NCI-H460 (cell line): ENCODE measurements around the gene LINS1. TPM values are rescaled to one million over a fixed set of nuclear protein-coding genes. Genes with fewer than 3 reads are reported as not detected.
A peak's percentile ranks its signal among the peaks of the same experiment; 100 is the strongest.

Experiments used
- DNase-seq: peaks from one replicate; pipeline ENCODE4 v3.0.0-alpha.2; 2016; ENCODE audit warnings: low read depth; ENCODE audit errors: extremely low read depth
- polyA plus RNA-seq: library from polyadenylated mRNA; depleted of rRNA; stranded (reverse); fragments of >200 nt; gene quantifications from 2 replicates; pipeline ENCODE4 v1.2.3, GENCODE V29; 2014; cell fraction: nucleus; rRNA removed
- total RNA-seq: library from RNA; depleted of rRNA; stranded (reverse); fragments of >200 nt; shearing (Covaris generic); gene quantifications from 2 replicates; pipeline ENCODE4 v1.2.3, GENCODE V29; 2014; rRNA removed

LINS1 gene, protein sequence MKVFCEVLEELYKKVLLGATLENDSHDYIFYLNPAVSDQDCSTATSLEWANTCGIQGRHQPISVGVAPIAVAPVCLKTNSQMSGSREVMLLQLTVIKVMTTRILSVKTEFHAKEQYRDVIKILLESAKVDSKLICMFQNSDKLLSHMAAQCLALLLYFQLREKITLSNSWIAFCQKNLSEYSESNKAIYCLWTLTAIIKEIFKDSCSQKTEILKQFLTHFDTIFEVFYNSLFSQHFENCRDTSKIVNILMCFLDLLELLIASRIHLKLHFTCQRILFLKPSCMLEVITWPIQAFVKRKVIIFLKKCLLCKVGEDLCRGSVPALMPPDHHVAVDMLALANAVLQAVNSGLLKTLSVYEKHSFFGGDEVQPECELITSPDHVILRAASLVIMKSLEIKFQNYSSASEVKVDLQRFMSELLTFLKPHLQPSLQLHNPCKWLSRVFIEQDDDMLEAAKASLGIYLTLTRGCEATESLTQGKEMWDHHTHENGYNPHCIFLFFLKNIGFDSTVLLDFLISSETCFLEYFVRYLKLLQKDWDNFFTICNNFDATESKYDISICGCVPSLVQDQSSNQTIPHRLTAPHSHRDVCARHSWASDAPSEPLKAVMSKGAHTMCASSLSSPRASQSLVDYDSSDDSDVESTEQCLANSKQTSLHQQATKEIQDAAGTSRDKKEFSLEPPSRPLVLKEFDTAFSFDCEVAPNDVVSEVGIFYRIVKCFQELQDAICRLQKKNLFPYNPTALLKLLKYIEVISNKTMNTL
- total RNA-seq: 10.8 and 13.0 TPM in 2 replicates
- 28.1 and 62.6 TPM in 2 replicates for polyA plus RNA-seq

DNA sequence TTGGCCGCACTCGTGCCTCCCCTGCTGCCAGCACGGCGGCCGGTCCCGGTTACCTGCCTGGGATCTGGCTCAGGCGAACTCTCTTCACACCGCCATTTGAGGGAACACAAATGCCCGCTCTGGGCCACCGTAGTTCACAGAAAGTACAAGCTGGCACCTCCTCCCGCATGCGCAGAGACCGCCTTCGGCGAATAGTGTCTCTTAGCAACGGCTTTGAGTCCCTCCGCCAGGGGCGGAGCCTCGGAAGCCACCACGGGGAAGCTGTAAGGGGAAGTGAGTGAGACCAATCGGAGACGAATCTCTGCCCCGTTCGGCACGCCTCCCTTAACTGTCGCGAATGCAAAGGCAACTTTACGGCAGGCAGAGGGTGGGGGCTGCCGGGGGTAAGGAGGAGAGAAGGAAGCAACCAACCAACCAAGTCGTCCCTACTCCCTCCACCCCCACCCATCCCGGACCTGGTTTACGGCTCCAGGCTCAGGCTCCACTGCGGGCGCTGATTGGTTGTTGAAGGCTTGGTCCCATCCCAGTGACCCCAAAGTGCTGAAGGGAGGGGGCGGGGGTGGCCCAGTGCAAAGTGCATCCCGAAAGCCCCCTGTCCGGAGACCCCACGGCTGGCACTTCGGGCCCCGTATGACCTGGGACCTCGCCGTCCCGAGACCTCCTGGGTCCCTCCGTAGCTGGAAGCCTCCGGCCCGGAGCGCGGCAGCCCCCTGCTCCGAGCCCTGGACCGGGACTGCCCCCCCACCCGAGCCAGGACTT, at the start of gene LINS1, which contains the start of gene ASB7:
LINS1 (minus strand) TSS at position 121 of the 759 bp plus-strand sequence. CDS start 21,342 bp downstream, outside the sequence.
ASB7 (plus strand) TSS at position 526 of the 759 bp plus-strand sequence. CDS start 9,628 bp downstream, outside the sequence.
- DNase-seq: peak; percentile 100

DNA sequence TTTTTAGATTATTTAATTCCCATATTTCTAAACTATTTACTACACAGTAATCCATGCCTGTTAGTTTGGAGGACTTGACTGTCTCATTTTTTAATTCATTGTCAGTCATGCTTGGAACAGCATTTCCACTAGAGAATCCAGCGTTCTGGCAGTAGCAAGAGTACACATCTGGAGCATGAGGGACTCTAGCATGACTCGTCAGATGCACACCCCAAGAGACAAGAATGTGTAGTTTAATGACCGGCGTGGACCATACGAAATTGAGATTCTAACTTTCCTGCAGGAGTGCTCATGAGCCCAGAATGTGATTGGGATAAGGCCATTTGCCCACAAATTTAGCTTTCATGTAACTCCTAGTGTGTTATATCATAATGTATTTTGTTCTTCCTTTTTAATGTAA, 49.3 kb upstream of the LINS1 start:
- DNase-seq: no peak

DNA sequence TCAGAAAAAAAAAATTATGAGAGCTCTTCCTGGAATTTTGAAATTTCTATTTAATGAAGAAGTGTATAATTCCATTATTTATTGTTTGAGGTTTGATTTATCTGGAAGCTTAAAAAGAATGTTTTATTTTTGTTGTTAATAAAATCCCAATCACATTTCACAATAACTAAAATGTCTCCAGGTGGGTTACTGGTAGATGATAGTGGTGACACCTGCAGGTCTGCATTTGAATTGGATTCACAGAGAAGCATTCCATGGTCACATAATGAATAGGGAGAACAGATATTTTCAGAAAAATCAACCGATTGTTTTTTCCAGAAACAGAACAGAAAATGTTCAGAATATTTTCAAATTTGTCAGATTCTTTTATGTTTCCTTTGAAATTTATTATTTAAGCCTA, 48.7 kb upstream of the LINS1 start:
- DNase-seq: no peak

GRCh38 chr15:100648951-100649350, 47.0 kb upstream of the LINS1 start:
- no peak for DNase-seq

DNA sequence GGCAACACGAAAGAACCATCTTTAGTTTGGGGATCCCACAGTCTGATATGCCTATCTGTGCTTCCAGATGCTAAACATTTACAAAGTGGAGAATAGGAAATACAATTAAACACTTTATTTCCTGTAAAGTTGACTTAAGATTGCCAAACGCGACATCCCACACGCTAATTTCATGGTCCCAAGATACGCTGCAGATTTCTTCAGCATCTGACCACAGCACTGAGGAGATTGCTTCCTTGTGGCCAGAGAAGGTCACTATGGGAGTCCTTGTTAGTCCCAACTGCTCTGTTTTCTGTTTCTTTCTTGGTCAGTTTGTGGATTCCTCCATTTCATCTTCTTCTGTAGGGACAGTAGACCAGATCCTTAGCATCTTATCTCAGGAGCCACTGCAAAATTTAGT, 43.7 kb upstream of the LINS1 start:
- DNase-seq: no peak

DNA sequence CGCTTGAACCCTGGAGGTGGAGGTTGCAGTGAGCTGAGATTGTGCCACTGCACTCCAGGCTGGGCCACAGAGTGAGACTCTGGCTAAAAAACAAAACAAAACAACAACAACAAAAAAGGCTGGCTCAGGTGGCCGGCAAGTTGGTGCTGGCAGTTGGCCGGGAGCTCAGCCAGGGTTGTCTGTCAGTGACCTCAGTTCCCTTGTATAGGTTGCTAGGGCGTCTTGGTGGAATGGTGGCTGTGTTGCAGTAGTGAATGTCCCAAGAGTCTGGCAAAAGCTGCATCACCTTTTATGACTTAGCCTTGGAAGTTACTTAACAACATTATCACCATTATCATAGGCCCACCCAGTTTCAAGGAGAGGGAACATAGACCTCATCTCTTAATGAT, 41.0 kb upstream of the LINS1 start:
- DNase-seq: no peak

DNA sequence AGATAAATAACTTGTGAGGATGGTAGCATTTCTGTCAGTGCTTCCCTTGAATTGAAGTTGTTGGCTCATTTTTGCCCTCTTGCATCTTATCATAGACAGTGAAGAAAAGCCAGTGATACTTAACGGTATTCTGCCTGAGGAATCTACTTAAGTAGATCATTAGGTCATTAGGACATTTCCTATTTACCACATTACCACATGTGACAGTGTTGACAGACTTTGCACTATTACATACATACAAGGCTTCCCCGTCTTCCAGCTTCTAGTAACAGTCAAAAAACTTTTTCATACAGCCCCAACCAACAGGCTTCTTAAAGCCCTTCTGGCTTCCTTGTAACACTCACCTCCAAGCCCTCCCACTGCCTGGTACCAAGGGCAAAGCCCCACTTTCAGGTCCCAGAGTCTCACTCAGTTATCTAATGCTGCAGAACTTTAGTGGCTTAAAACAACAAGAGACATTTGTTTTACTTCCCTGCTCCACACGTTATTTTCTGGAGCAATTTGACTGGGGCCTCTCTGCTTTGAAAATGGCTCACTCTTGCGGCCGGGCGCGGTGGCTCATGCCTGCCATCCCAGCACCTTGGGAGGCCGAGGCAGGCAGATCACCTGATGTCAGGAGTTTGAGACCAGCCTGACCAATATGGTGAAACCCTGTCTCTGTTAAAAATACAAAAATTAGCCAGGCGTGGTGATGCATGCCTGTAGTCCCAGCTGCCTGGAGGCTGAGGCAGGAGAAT, 40.4 kb upstream of the LINS1 start:
- DNase-seq: no peak

GRCh38 chr15:100638177-100638730, 36.3 kb upstream of the LINS1 start:
- no peak for DNase-seq

DNA sequence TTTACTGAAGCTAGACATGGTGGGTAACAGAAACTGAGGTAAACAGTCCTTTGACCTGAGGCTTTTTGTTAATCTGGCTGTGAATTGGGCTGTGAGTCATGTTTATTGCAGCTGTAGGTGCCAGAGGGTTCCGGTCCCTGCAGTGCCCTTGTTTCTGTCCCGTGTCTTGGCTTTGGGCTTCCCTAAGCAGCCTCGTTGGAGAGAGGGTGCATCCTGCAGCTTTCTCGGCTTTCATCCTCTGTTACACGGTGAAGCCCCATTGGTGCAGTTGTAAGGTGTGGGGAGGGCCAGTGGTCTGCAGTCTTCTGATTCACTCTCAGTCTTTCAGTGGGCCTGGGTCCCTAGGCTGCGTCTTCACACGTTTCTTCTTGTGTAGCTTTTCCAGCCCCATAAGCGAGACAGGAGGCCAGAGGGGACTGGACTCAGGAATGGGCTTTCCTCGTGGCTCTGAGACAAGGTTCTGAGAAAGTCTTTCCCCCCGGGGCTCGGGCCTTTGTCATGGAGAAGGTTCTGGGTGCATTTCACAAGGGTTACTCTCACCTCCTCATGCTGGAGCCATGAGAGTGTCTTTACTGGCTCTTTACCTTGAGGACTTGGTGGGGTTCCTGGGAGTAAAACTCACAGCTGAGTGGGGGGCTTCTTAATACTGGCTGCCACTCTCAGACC, 33.6 kb upstream of the LINS1 start:
- no peak for DNase-seq

GRCh38 chr15:100633763-100634075, 31.7 kb upstream of the LINS1 start:
- DNase-seq: no peak

DNA sequence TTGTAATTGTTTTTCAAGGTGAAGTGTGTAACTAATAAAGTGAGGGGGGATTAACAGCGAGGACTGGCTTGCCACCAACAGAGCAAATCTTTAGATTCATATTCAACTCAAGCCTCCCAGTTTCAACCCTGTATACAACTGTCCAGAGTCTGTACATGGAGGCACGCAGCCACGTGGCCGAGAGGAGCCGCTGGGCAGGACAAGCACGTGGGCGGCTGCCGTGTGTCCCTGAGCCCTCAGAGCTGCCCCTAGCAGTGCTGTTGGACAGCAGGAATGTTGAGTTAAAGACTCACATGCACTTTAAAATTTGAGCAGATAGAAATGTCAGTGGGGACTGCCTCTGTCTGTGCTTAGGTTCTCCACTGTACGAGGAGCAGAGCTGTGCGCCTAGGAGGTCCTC, 29.8 kb upstream of the LINS1 start:
- no peak for DNase-seq

DNA sequence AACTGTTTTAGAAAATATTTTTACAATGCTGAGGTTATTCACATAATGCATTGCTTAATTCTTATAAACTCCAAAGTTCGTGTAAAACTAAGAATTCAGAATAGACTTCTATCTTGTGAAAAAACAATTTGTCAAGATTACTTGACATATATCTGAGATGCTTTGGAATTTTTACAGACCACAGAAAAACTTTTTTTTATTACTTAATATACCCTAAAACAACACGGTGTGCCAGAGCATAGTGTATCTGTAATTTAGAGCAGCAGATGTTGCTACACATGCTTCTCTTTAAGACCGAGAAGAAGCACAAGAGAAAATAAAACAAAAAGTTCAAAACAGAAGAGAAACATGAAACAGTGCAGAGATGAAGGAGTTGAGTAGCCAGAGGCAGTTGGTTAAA, 26.8 kb upstream of the LINS1 start:
- DNase-seq: no peak

DNA sequence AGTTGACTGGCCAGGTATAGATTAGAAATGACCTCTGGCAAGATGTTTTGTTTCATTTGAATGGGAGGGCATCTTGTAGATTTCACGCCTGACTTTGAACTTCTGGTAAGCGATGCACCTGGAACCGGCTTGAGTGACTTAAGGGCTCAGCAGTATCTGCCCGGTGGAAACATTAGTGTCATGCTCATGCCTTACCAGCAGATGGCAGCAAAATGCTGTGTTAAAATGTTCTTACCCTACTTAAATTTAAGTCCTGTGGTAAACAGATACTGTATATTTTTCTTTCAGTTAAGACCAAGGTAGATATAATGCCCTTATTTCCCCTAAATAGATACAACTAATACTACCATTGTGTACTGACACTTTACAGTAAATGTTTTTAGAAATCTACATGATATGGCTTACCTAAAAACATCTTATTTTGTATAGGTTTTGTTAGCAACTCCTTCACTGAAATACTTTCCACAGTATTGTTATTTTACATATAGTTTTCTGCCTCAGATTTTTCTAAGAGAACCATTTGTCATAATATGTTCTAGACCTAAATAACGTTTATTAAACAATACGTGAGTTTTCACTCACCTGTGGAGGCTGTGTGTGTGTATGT, 25.9 kb upstream of the LINS1 start:
- peak; percentile 55 for DNase-seq

GRCh38 chr15:100623301-100623700, 21.3 kb upstream of the LINS1 start:
- no peak for DNase-seq

GRCh38 chr15:100616700-100617099, 14.7 kb upstream of the LINS1 start:
- no peak for DNase-seq

- DNase-seq: no peak
Measured at GRCh38 chr15:100615801-100616200, 13.8 kb upstream of the LINS1 start.

DNA sequence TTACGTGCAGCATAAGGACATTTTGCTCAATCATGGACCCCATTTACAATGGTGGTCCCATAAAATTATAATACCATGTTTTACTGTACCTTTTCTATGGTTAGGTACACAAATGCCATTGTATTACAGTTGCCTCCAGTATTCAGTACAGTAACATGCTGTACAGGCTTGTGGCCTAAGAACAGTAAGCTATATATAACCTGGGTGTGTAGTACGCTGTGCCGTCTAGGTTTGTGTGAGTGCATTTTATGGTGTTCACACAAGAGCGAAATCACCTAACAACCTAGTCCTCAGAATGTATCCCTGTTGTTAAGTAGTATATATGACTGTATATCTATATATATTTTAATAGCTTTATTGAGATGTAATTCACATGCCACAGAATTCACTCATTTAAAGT, 12.9 kb upstream of the LINS1 start:
- no peak for DNase-seq

GRCh38 chr15:100614336-100614735, 12.4 kb upstream of the LINS1 start:
- no peak for DNase-seq

DNA sequence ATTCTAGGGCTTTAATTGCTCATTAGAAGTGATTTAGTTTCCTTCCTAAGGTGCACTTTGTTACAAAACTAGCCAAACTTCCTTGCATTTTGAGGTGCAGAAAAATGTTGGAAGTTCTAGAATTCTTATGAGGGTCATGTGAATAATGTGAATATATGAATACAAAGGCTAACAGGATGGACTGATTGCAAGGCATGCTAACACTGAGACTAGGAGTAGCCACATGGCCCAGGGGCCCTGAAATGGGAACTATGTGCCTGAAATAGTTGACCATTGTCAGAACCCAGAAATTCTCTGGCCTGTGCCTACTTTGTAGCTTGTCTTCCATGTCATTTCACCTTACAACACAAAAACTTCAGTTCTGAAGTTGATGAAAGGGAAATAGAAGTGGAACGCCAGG, 11.2 kb upstream of the LINS1 start:
- DNase-seq: no peak
